ENCODE data around the gene RNF223. TPM values are rescaled to one million over a fixed set of nuclear protein-coding genes. Genes with fewer than 3 reads are reported as not detected.

Gene RNF223
- polyA plus RNA-seq, 2 of the 4 experiments (the other 2 are of a cell fraction) = 0.08 TPM; not detected in 1

DNA sequence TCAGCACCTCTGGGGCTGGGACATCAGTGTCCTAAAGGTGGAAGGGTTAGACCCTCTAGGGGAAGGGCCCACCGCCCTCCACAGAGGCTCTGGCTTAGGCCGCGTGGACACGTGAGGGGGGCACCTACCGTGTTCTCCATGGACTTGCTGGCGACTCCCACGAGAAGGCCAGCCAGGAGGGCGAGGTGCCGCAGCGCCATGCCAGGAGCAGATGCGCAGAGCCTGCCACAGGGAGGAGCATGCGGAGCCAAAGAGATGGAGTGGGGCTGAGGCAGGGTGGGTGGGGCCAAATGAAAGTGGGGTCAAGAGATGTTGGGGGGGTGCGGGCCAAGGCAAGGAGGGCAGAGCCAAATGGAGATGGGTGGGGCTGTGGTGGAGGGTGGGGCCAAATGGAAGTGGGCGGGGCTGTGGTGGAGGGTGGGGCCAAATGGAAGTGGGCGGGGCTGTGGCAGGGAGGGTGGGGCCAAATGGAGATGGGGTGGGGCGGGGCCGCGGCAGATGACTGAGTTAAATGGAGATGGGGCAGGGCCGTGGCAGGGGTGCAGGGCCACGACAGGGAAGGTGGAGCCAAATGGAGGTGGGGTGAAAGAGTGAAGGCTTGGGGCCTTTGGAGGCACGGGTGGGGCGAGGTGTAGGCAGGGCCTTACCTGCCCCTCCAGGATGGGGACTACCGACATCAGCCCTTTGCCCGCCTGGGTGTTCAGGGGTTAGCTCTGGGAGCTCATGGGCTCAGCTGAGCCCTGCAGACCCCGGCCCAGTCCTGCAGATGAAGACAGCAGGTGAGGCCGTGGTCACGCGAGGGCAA, 17.4 kb upstream of the RNF223 start:
- H3K4me1 ChIP-seq = no peaks in the 10 kb centered on the region
- WGBS (ENCODE audit: missing lambda C conversion rate) = 88% methylated on average over 8 of the region's 28 CpGs
- CTCF ChIA-PET = no interaction called here
- no peaks in the 10 kb centered on the region for H3K9me3 ChIP-seq
- H3K27ac ChIP-seq = no peak overlapping the region
- TF ChIP-seq FOXS1 (CRISPR knock-in tag; IDR thresholded peaks at IDR 0.05) = no peak
- no peak overlapping the region for H3K4me2 ChIP-seq
- peak in 1 of 2 experiments; percentile 53; a peak in 3 of 6 replicates for ATAC-seq
- FAIRE-seq = no peak
- H3K4me3 ChIP-seq = no peak overlapping the region
- DNase-seq (ENCODE audit: low read depth in 1 of 2, low spot score in 1 of 2) = no peak
- POLR2A ChIA-PET = no interaction called here

DNA sequence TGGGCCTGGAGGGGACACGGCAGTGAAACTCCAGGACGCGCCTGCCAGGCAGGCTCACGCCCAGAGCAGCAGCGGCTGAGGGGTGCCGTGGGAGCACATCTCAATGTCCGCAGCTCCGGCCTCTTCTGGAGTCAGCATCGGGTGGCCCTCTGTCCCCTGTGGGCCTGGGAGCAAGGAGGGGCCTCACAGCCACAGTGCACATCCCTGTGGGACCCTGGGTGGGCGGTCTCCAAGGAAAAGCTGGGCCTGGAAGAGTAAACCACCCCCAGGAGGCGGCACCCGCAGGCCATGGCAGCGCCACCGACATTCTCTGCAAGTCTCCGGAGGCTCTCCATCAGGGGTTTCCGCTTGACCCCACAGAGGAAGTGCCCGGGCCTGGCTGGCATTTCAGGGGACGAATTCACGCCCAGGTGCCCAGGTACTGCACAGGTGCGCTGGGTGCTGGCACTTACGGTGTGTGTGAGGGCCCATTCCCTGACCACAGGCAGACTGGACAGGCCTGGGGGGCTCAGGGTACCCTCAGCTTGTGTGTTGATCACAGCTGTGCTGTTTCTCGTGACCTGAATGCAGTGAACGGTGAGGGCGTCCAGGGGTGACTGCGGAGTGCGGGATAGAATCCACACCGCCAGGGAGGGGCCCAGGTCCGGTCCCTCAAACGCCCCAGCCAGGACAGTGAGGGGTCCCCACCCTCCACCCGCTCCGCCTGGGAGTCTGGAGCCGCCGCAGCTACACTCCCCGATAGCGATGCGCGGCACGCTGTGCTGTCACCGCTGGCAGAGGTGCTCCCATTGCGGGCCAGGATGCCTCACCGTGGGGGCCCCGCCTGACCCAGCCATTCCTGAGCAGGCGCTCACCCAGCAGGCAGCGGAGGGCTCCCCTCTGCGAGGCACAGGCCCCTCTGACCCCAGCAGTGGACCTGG, 16.6 kb upstream of the RNF223 start:
- ATAC-seq (no peak), FAIRE-seq (no peak)
- CTCF ChIA-PET = interaction anchor here (0.8 kb wide), 1 partner anchor 34 kb away, joined by 3 read pairs; no protein-coding TSS in a partner anchor

DNA sequence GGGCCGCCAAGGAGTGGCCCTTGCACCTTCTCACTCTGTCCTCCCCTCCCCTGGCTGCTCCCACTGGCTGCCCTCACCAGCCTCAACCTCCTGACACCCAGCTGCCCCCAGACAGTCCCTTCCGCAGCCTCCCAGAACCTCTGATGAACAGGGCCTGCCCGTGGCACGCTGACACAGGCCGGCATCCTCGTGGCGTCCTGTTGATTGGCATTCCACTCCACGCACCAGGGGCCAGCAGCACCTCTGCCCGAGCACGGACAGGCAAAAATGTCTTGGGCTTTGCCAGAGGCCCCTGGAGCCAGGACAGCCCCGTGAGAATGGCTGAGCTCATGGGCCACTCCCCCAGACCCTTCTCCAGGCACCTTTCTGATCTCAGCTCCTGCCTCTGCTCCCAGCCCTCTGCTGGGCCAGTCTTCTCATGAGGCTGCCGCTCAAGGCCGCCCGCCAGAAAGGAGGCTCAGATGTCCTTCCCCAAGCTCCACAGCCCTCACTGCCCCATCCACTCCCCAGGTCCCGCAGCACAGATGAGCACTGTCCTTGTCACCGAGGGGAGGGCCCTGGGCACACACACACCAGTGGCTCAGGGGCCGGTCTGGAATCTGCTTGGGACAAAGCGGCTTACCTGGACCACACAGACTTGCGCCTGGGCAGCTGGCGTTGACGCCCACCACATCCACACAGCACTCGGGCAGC, 15.8 kb upstream of the RNF223 start:
- 92% methylated on average over 15 of the region's 22 CpGs for WGBS (ENCODE audit: missing lambda C conversion rate)
- no peak overlapping the region for H3K4me2 ChIP-seq
- H3K27ac ChIP-seq = no peak overlapping the region
- no peaks in the 10 kb centered on the region for H3K9me3 ChIP-seq
- FAIRE-seq = no peak
- ATAC-seq = no peak
- H3K4me3 ChIP-seq = no peak overlapping the region
- H3K4me1 ChIP-seq = no peaks in the 10 kb centered on the region
- DNase-seq (ENCODE audit: low read depth in 1 of 2, low spot score in 1 of 2) = no peak
- ChIA-PET POLR2A (no interaction called here), CTCF (interaction anchor here (0.8 kb wide), 1 partner anchor 35 kb away, joined by 3 read pairs; no protein-coding TSS in a partner anchor)
- no peak for TF ChIP-seq KDM5A (IDR thresholded peaks at IDR 0.05)
- TF ChIP-seq, protein P1, sequence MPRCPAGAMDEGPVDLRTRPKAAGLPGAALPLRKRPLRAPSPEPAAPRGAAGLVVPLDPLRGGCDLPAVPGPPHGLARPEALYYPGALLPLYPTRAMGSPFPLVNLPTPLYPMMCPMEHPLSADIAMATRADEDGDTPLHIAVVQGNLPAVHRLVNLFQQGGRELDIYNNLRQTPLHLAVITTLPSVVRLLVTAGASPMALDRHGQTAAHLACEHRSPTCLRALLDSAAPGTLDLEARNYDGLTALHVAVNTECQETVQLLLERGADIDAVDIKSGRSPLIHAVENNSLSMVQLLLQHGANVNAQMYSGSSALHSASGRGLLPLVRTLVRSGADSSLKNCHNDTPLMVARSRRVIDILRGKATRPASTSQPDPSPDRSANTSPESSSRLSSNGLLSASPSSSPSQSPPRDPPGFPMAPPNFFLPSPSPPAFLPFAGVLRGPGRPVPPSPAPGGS (IDR thresholded peaks at IDR 0.05) = no peak
- no peak for TF ChIP-seq ESRRA (IDR thresholded peaks at IDR 0.05; ENCODE audit: borderline replicate concordance, low read length)
- TF ChIP-seq, protein P2, sequence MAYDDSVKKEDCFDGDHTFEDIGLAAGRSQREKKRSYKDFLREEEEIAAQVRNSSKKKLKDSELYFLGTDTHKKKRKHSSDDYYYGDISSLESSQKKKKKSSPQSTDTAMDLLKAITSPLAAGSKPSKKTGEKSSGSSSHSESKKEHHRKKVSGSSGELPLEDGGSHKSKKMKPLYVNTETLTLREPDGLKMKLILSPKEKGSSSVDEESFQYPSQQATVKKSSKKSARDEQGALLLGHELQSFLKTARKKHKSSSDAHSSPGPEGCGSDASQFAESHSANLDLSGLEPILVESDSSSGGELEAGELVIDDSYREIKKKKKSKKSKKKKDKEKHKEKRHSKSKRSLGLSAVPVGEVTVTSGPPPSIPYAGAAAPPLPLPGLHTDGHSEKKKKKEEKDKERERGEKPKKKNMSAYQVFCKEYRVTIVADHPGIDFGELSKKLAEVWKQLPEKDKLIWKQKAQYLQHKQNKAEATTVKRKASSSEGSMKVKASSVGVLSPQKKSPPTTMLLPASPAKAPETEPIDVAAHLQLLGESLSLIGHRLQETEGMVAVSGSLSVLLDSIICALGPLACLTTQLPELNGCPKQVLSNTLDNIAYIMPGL (CRISPR knock-in tag; IDR thresholded peaks at IDR 0.05; ENCODE audit: borderline replicate concordance) = no peak
- TF ChIP-seq HOXA7 (CRISPR knock-in tag; IDR thresholded peaks at IDR 0.05) = no peak
- no peak for TF ChIP-seq SMC3 (IDR thresholded peaks at IDR 0.05)
- no peak for TF ChIP-seq CEBPB (IDR thresholded peaks at IDR 0.05)
- TF ChIP-seq NFE2L2 (conservative IDR thresholded peaks at IDR 0.05; ENCODE audit: low read length) = no peak
- TF ChIP-seq, protein P3, sequence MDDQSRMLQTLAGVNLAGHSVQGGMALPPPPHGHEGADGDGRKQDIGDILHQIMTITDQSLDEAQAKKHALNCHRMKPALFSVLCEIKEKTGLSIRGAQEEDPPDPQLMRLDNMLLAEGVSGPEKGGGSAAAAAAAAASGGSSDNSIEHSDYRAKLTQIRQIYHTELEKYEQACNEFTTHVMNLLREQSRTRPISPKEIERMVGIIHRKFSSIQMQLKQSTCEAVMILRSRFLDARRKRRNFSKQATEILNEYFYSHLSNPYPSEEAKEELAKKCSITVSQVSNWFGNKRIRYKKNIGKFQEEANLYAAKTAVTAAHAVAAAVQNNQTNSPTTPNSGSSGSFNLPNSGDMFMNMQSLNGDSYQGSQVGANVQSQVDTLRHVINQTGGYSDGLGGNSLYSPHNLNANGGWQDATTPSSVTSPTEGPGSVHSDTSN (IDR thresholded peaks at IDR 0.05) = no peak
- TF ChIP-seq ZC3H11A (IDR thresholded peaks at IDR 0.05) = no peak
- TF ChIP-seq NPAS2 (CRISPR knock-in tag; IDR thresholded peaks at IDR 0.05; ENCODE audit: borderline replicate concordance) = no peak
- no peak for TF ChIP-seq RCOR1 (IDR thresholded peaks at IDR 0.05; ENCODE audit: low read depth, low read length)
- TF ChIP-seq JUNB (IDR thresholded peaks at IDR 0.05) = no peak
- TF ChIP-seq RARB (CRISPR knock-in tag; IDR thresholded peaks at IDR 0.05) = no peak

More for the DNA sequence above, 16.6 kb upstream of the RNF223 start:
- H3K27ac ChIP-seq = no peak overlapping the region
- DNase-seq (ENCODE audit: low read depth in 1 of 2, low spot score in 1 of 2) = no peak
- no peaks in the 10 kb centered on the region for H3K4me1 ChIP-seq
- no peak overlapping the region for H3K4me2 ChIP-seq
- POLR2A ChIA-PET = no interaction called here
- no peak for TF ChIP-seq JUNB (IDR thresholded peaks at IDR 0.05)
- TF ChIP-seq MYC (IDR thresholded peaks at IDR 0.05; ENCODE audit: borderline replicate concordance, low read length) = no peak
- TF ChIP-seq GATA3 (IDR thresholded peaks at IDR 0.05; ENCODE audit: borderline replicate concordance) = no peak
- no peak for TF ChIP-seq JUN (IDR thresholded peaks at IDR 0.05)
- no peak for TF ChIP-seq SMC3 (IDR thresholded peaks at IDR 0.05)
- no peak for TF ChIP-seq HDAC2 (IDR thresholded peaks at IDR 0.05)
- TF ChIP-seq, protein P4, sequence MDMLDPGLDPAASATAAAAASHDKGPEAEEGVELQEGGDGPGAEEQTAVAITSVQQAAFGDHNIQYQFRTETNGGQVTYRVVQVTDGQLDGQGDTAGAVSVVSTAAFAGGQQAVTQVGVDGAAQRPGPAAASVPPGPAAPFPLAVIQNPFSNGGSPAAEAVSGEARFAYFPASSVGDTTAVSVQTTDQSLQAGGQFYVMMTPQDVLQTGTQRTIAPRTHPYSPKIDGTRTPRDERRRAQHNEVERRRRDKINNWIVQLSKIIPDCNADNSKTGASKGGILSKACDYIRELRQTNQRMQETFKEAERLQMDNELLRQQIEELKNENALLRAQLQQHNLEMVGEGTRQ (IDR thresholded peaks at IDR 0.05) = no peak
- TF ChIP-seq EHMT2 (IDR thresholded peaks at IDR 0.05; ENCODE audit: low read depth) = no peak
- TF ChIP-seq FOXS1 (CRISPR knock-in tag; IDR thresholded peaks at IDR 0.05) = no peak
- TF ChIP-seq CHD2 (IDR thresholded peaks at IDR 0.05; ENCODE audit: low read length, partially characterized antibody) = no peak
- TF ChIP-seq CBX2 (IDR thresholded peaks at IDR 0.05; ENCODE audit: borderline replicate concordance, low read depth) = no peak
- TF ChIP-seq, protein P2 (CRISPR knock-in tag; IDR thresholded peaks at IDR 0.05; ENCODE audit: borderline replicate concordance) = no peak
- no peak for TF ChIP-seq PHF8 (IDR thresholded peaks at IDR 0.05; ENCODE audit: borderline replicate concordance, low read depth)
- TF ChIP-seq BHLHE40 (IDR thresholded peaks at IDR 0.05; ENCODE audit: low read depth, low read length) = no peak
- no peak for TF ChIP-seq FOSL2 (IDR thresholded peaks at IDR 0.05)
- no peak for TF ChIP-seq FOSL2 (CRISPR knock-in tag; IDR thresholded peaks at IDR 0.05)
- TF ChIP-seq POLR2A (IDR thresholded peaks at IDR 0.05; ENCODE audit: low read length) = no peak
- TF ChIP-seq CBX8 (IDR thresholded peaks at IDR 0.05) = no peak
- TF ChIP-seq NR3C1 (IDR thresholded peaks at IDR 0.05) = no peak
- TF ChIP-seq SREBF2 (IDR thresholded peaks at IDR 0.05) = no peak
- H3K4me3 ChIP-seq = no peak overlapping the region
- H3K9me3 ChIP-seq = no peaks in the 10 kb centered on the region
- WGBS (ENCODE audit: missing lambda C conversion rate) = 95% methylated on average over 12 of the region's 45 CpGs
